ENCODE results near the gene GJA4. TPM values are rescaled to one million over a fixed set of nuclear protein-coding genes. Genes with fewer than 3 reads are reported as not detected.
A peak's percentile ranks its signal among the peaks of the same experiment; 100 is the strongest.

GJA4 gene
- total and polyA plus RNA-seq, 2 donors (not counting 3 experiments of a cell fraction or from before 2014, with no cell fraction given): 22.1 to 175 TPM

DNA sequence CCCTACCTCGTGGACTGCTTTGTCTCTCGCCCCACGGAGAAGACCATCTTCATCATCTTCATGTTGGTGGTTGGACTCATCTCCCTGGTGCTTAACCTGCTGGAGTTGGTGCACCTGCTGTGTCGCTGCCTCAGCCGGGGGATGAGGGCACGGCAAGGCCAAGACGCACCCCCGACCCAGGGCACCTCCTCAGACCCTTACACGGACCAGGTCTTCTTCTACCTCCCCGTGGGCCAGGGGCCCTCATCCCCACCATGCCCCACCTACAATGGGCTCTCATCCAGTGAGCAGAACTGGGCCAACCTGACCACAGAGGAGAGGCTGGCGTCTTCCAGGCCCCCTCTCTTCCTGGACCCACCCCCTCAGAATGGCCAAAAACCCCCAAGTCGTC lies 2.0 kb downstream of the GJA4 start:
- no peak overlapping the region for H2AFZ ChIP-seq (ENCODE audit: low read depth, low read length)
- H3K9ac ChIP-seq (replicated peaks; ENCODE audit: extremely low read depth, insufficient read depth, low read length): no peak overlapping the region
- peaks cover 36% of the 10 kb centered on the region in 2 experiments for H3K27me3 ChIP-seq (ENCODE audit: control insufficient read depth in 2 of 2, insufficient read depth in 2 of 2, low read length in 2 of 2)
- CTCF ChIA-PET: interaction anchor here (0.6 kb wide), 1 partner anchor 8 kb away, joined by 3 read pairs; no protein-coding TSS in a partner anchor
- peak overlapping the region in 1 of 3 experiments; percentile 52 for H3K4me3 ChIP-seq (replicated peaks in 1 of 3; ENCODE audit: insufficient read depth in 1 of 3, low read depth in 1 of 3, low read length in 3 of 3)
- no peaks in the 10 kb centered on the region for H3K9me3 ChIP-seq (replicated peaks; ENCODE audit: control insufficient read depth, insufficient read depth, low read length)
- no peaks in the 10 kb centered on the region for H3K79me2 ChIP-seq (ENCODE audit: control insufficient read depth, insufficient read depth, low read length)
- no peaks in the 10 kb centered on the region for H3K9me1 ChIP-seq (replicated peaks; ENCODE audit: control insufficient read depth, extremely low read depth, insufficient read depth, low read length)
- DNase-seq (ENCODE audit: low read depth, low spot score) (no peak), FAIRE-seq (no peak)
- no peaks in the 10 kb centered on the region for H3K4me1 ChIP-seq (ENCODE audit: control insufficient read depth, extremely low read depth, insufficient read depth, low read length)
- H3K27ac ChIP-seq (ENCODE audit: insufficient read depth, low read depth, low read length): no peak overlapping the region
- no peak overlapping the region for H3K4me2 ChIP-seq (ENCODE audit: insufficient read depth, low read length)
- dilution Hi-C loops (cut with MboI; ENCODE audit: extremely low pct_ligation_motif_present, low sequenced_read_pairs): no loop called here
- POLR2A ChIA-PET: no interaction called here
- peaks cover 0 to 15% of the 10 kb centered on the region in 2 experiments for H3K36me3 ChIP-seq (ENCODE audit: control insufficient read depth in 2 of 2, extremely low read depth in 1 of 2, insufficient read depth in 2 of 2, low read length in 2 of 2)
- intact Hi-C loops (cut with micrococcal nuclease): no loop called here
- TF ChIP-seq FOS (IDR thresholded peaks at IDR 0.05; ENCODE audit: borderline replicate concordance, insufficient read depth, low read length) (no peak), EZH2 (IDR thresholded peaks at IDR 0.05; ENCODE audit: borderline replicate concordance, low read depth, low read length, severe bottlenecking) (no peak), GATA2 (IDR thresholded peaks at IDR 0.05; ENCODE audit: insufficient read depth, insufficient read length, low read depth, low read length) (no peak)
- TF ChIP-seq, protein P1, sequence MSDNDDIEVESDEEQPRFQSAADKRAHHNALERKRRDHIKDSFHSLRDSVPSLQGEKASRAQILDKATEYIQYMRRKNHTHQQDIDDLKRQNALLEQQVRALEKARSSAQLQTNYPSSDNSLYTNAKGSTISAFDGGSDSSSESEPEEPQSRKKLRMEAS (IDR thresholded peaks at IDR 0.05; ENCODE audit: insufficient read depth, insufficient read length): no peak
- no peaks in the 10 kb centered on the region for H4K20me1 ChIP-seq (replicated peaks; ENCODE audit: control insufficient read depth, extremely low read depth, insufficient read depth, low read length)
- BruUV-seq (replicated peaks): no TSS peak

DNA sequence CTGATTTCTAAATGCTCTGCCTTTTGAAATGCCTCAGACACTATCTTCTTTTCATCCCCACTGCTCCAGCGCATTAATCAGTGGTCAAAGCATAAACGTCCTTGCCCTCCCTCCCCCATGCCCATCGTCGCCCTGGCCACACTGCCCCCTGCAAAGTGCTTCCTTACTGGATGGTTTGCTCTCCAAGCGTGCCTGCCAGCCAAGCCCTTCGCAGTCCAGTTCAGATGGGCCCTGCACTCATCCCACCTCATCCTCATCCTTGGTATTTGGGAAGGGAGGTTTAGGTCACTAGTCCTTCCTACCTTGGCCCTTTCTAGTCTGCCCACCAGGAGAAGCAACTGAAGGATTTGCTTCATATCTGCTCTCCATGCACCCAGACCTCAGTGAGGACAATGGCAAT lies 3.1 kb downstream of the GJA4 start:
- dilution Hi-C loops (cut with MboI; ENCODE audit: extremely low pct_ligation_motif_present, low sequenced_read_pairs) (no loop called here), intact Hi-C loops (cut with micrococcal nuclease) (no loop called here)
- Histone ChIP-seq H3K79me2 (ENCODE audit: control insufficient read depth, insufficient read depth, low read length) (no peaks in the 10 kb centered on the region), H2AFZ (ENCODE audit: low read depth, low read length) (no peak overlapping the region), H3K9ac (replicated peaks; ENCODE audit: extremely low read depth, insufficient read depth, low read length) (no peak overlapping the region), H3K27me3 (ENCODE audit: control insufficient read depth in 2 of 2, insufficient read depth in 2 of 2, low read length in 2 of 2) (peaks cover 33 to 36% of the 10 kb centered on the region in 2 experiments), H3K4me3 (replicated peaks in 1 of 3; ENCODE audit: insufficient read depth in 1 of 3, low read depth in 1 of 3, low read length in 3 of 3) (peak overlapping the region in 1 of 3 experiments; percentile 52), H4K20me1 (replicated peaks; ENCODE audit: control insufficient read depth, extremely low read depth, insufficient read depth, low read length) (no peaks in the 10 kb centered on the region), H3K9me3 (replicated peaks; ENCODE audit: control insufficient read depth, insufficient read depth, low read length) (no peaks in the 10 kb centered on the region), H3K4me1 (ENCODE audit: control insufficient read depth, extremely low read depth, insufficient read depth, low read length) (no peaks in the 10 kb centered on the region), H3K36me3 (ENCODE audit: control insufficient read depth in 2 of 2, extremely low read depth in 1 of 2, insufficient read depth in 2 of 2, low read length in 2 of 2) (peaks cover 0 to 15% of the 10 kb centered on the region in 2 experiments), H3K9me1 (replicated peaks; ENCODE audit: control insufficient read depth, extremely low read depth, insufficient read depth, low read length) (no peaks in the 10 kb centered on the region), H3K27ac (ENCODE audit: insufficient read depth, low read depth, low read length) (no peak overlapping the region), H3K4me2 (ENCODE audit: insufficient read depth, low read length) (no peak overlapping the region)
- ChIA-PET POLR2A (no interaction called here), CTCF (no interaction called here)
- TF ChIP-seq FOS (IDR thresholded peaks at IDR 0.05; ENCODE audit: borderline replicate concordance, insufficient read depth, low read length) (no peak), JUN (IDR thresholded peaks at IDR 0.05; ENCODE audit: borderline replicate concordance, insufficient read depth, insufficient read length, low read depth) (no peak), POLR2A (IDR thresholded peaks at IDR 0.05; ENCODE audit: low read depth, low read length) (no peak)
- BruUV-seq (replicated peaks): no TSS peak
- no peak for FAIRE-seq
- no peak for DNase-seq (ENCODE audit: low read depth, low spot score)
